RWPE1 (cell line): ENCODE results near the gene PDILT.
A peak's percentile ranks its signal among the peaks of the same experiment; 100 is the strongest.

Experiments used
- CTCF ChIA-PET: fragments of 350-600 bp; sonication (Branson Sonifier 250); formaldehyde crosslinking; extraction: SDS; loops from one replicate; lab custom pipeline; 2021; lab: Yijun Ruan, JAX
- POLR2A ChIA-PET: fragments of 400-600 bp; formaldehyde crosslinking; extraction: SDS; loops from one replicate; lab custom pipeline; 2020; ENCODE audit warnings: antibody characterized with exemption; ENCODE audit not compliant: low non-redundant PET; lab: Yijun Ruan, JAX
- DNase-seq: peaks from one replicate; pipeline ENCODE4 v3.0.0; 2012; ENCODE audit warnings: low spot score
- H3K27ac ChIP-seq: fragments of 450-650 bp; 2 replicates; pipeline ENCODE4 v1.5.1; 2017
- TF ChIP-seq, protein P1 (sequence below): fragments of 450-650 bp; conservative IDR thresholded peaks from 2 replicates; pipeline ENCODE4 v1.5.1; 2017; ENCODE audit warnings: low read depth, mild to moderate bottlenecking

PDILT gene

DNA sequence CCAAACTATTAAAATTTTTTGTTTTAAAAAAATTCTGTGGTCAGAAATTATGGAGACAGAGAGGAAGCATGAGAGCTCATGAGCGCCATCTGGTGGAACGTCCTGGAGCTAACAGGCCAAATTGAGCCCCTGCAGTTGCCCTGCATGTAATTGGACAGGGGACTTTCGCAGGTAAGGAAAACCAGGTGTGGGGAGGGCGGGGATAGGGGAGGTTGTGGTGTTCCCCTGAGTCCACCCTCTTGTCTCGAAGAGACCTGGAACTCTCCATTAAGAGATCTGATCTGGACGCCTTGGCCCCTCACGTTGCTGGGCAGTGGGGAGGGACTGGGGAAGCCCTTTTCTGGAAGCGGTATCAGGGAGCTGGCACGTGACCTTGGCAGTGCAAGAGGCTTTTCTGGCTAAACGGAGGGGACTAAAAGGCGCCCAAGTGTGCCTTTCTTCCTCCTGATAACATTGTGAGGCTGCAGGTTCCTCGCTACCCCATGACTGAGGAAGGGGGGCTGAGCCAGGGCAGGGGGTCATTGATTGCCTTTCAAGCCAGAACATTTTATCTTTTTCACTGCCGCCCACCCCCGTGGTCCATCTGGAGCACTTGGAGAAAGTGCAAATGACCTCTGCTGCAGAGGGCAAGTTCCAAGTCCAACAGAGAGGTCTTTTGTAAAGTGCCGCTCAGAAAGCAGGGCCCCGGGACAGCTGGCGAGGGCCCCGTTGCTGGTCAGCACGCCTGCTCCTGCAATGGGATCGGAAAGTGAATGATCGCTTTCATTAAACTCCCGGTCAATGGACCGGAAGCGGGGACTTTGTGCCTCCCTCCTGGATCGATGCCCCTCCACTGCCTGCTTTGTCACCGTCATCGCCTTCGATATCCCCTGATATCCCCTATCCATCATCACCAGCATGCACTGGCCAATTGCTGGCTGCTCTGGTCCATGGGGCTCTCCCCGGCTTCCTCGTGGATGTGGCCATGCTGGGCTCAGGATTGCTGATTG, 18.4 kb downstream of the PDILT start:
- ChIA-PET POLR2A (no interaction called here), CTCF (interaction anchor here (0.6 to 4.1 kb wide), 14 partner anchors 8 to 1428 kb away, joined by 3 to 71 read pairs (median 4); no protein-coding TSS in a partner anchor)
- TF ChIP-seq, protein P1, sequence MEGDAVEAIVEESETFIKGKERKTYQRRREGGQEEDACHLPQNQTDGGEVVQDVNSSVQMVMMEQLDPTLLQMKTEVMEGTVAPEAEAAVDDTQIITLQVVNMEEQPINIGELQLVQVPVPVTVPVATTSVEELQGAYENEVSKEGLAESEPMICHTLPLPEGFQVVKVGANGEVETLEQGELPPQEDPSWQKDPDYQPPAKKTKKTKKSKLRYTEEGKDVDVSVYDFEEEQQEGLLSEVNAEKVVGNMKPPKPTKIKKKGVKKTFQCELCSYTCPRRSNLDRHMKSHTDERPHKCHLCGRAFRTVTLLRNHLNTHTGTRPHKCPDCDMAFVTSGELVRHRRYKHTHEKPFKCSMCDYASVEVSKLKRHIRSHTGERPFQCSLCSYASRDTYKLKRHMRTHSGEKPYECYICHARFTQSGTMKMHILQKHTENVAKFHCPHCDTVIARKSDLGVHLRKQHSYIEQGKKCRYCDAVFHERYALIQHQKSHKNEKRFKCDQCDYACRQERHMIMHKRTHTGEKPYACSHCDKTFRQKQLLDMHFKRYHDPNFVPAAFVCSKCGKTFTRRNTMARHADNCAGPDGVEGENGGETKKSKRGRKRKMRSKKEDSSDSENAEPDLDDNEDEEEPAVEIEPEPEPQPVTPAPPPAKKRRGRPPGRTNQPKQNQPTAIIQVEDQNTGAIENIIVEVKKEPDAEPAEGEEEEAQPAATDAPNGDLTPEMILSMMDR: peak; percentile 85
- H3K27ac ChIP-seq: no peak overlapping the region
- peak; percentile 65 for DNase-seq

DNA sequence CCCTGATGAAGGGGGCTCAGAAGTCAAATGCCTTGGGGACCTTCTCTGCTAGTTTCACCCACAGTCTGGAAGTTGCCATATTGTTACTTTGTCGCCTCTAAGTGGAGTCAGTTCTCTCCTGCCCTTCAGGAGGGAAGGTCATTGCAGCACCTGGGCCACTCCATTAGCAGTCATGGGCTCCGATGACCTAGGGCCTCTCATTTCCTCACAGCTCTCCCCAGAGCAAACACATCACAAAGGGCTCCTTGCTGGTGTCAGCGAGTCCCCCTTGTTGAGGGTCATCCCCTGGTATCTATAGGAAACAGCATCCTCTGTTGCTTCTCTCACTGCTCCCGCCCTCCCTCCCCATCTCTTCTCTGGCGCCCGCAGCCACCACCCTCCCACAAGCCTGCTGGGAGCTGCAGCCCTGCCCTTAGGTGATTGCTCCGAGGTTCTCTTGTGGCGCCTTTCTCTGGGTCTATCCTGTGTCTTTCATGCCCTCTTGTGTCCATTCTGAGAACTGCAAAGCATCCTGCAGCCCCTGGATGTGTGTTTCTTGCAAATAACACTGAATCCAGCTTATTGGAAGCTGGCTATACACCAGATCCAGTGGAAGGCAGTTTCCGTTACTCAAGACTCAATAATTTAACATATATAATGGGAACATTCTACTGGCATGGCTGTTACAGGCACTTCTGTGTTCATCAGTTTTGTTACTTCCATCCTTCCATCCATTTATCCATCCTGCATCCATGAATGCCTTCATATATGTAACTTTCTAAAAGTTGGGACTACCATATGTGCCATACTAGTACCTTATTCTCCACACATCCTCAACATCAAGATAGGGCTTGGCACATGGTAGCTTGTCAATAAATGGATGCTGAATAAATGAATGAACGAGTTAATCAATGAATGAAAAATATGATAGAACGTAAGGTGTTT, 21.2 kb downstream of the PDILT start:
- ChIA-PET CTCF (interaction anchor here (0.6 to 4.1 kb wide), 10 partner anchors 10 to 793 kb away, joined by 3 to 71 read pairs (median 4); no protein-coding TSS in a partner anchor), POLR2A (no interaction called here)
- TF ChIP-seq, protein P1: peak; percentile 82
- peak; percentile 63 for DNase-seq
- H3K27ac ChIP-seq: no peak overlapping the region

DNA sequence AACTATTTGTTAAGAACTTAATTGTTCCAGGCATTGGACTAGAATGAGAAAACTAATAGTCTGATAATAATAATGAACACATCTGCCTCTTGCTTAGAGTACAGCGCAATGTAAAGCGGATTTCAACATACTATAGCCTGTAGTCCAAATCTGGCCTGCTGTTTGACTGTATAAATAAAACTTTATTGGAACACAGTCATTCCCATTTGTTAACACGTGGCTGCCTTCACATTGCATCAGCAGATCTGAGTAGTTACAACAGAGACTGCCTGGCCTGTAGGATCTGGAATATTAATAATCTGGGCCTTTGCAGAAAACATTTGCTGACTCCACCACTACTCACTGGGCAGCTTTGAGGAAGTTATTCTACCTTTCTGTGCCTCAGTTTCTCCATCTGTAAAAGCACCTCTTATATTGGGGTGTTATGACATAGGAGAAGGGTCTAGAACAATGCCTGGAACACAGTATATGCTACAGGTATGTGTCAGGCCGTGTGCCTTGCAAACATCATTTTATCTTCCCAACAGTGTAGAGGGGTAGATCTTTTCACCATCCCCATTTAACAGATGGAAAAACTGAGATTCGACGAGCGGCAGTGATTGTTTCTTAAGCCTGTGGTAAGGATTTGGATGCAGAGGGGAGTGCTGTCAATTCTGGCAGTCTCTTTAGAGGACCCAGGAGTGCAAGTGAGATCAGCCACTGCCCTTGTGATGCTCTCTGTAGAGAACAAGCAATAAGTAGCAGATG, 22.2 kb downstream of the PDILT start:
- POLR2A ChIA-PET: no interaction called here
- CTCF ChIA-PET: interaction anchor here (1.0 to 4.1 kb wide), 3 partner anchors 9 to 475 kb away, joined by 3 to 71 read pairs (median 4); no protein-coding TSS in a partner anchor
- H3K27ac ChIP-seq: no peak overlapping the region
- DNase-seq: no peak
- TF ChIP-seq, protein P1: no peak

DNA sequence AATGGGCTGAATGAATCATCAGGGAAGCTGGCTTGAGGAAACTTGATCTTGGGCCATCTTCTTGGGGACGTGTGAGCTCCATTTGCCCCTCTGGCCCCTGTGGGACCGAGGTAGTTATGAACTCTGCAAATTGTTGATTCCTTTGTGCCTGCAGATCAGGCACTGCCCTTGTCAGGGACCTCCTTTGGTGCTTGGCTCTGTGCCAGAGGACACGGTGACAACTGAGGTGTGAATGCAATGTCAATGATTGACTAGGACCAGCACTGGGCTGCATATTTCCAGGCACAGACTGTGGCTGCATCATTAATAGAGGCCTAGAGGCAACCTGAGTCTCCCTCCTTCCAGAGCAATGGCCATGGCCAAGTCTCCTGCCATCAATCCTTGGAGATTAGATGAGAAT, 23.8 kb downstream of the PDILT start:
- ChIA-PET CTCF (interaction anchor here (0.5 kb wide), 1 partner anchor 776 kb away, joined by 3 read pairs; no protein-coding TSS in a partner anchor), POLR2A (no interaction called here)
- H3K27ac ChIP-seq: no peak overlapping the region
- TF ChIP-seq, protein P1: no peak
- no peak for DNase-seq

DNA sequence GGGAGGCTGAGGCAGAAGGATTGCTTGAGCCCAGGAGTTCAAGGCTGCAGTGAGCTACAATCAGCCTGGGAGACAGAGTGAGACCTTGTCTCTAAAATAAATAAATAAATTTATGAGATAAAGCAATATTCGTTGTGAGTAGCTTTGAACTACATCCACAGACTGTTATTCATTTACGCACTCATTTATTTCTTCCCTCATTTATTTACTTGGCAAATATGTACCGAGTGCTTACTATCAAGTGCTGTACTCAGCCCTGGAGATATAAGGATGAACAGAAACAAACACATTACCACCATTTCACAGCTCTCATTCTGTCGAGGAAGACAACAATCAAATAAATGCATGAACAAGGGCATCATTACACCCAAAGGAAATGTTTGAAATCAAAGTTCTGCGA, 27.4 kb downstream of the PDILT start:
- TF ChIP-seq, protein P1: no peak
- ChIA-PET POLR2A (no interaction called here), CTCF (interaction anchor here (0.6 to 1.9 kb wide), 4 partner anchors 8 to 478 kb away, joined by 3 to 6 read pairs (median 4); no protein-coding TSS in a partner anchor)
- H3K27ac ChIP-seq: no peak overlapping the region
- DNase-seq: no peak
